ENCODE measurements around the gene OTOP2.

The OTOP2 gene

GRCh38 chr17:74922694-74923537 is 1.2 kb upstream of the OTOP2 start, which contains the start of gene USH1G:
Gene USH1G (minus strand): TSS chr17:74923255. CDS start chr17:74923073, 182 bp downstream.
- no peaks in the 10 kb centered on the region for H3K9me3 ChIP-seq (ENCODE audit: control insufficient read depth, insufficient read depth, low read depth, low read length)
- H3K27ac ChIP-seq (ENCODE audit: extremely low read depth, low read depth, low read length): no peak within 1 kb of the TSS
- peak within 1 kb of the TSS; percentile 37 for H3K4me3 ChIP-seq (ENCODE audit: low read depth, low read length)
- CTCF ChIA-PET: interaction anchor here (0.5 to 6.3 kb wide), 16 partner anchors 9 to 278 kb away, joined by 3 to 69 read pairs (median 3); no protein-coding TSS in a partner anchor
- peaks cover 0 to 5% of the 10 kb centered on the region in 2 experiments; a peak in 1 of 3 replicates for H3K36me3 ChIP-seq (ENCODE audit: control insufficient read depth in 2 of 2, insufficient read depth in 1 of 2, low read length in 2 of 2)
- POLR2A ChIA-PET: interaction anchor here (0.5 to 2.5 kb wide), 3 partner anchors 35 to 147 kb away, joined by 4 to 8 read pairs (median 5); partner anchors contain the start of genes FDXR and NAT9
- H3K4me1 ChIP-seq (ENCODE audit: control insufficient read depth, insufficient read depth, low read length): no peaks in the 10 kb centered on the region
- TF ChIP-seq GLIS2 (tag by site-specific recombination; IDR thresholded peaks at IDR 0.05) (peak; percentile 75), KLF9 (tag by site-specific recombination; IDR thresholded peaks at IDR 0.05; ENCODE audit: low read depth) (peak; percentile 40; the same call in 1 of the 2 replicates), ZNF785 (tag by site-specific recombination; IDR thresholded peaks at IDR 0.05) (no peak), ZNF391 (tag by site-specific recombination; IDR thresholded peaks at IDR 0.05; ENCODE audit: borderline replicate concordance, low read depth) (no peak), ZNF350 (tag by site-specific recombination; IDR thresholded peaks at IDR 0.05) (no peak), ZNF221 (tag by site-specific recombination; IDR thresholded peaks at IDR 0.05; ENCODE audit: borderline replicate concordance) (no peak), SP2 (tag by site-specific recombination; IDR thresholded peaks at IDR 0.05) (0 out of 2 replicates have a peak, but pooled peaks have one; percentile 15), HIC1 (tag by site-specific recombination; IDR thresholded peaks at IDR 0.05) (peak; percentile 43; the same call in 1 of the 2 replicates), SCRT2 (tag by site-specific recombination; IDR thresholded peaks at IDR 0.05) (peak; percentile 81), ZNF561 (tag by site-specific recombination; IDR thresholded peaks at IDR 0.05; ENCODE audit: borderline replicate concordance) (0 out of 2 replicates have a peak, but pooled peaks have one; percentile 17), SP3 (tag by site-specific recombination; IDR thresholded peaks at IDR 0.05) (peak; percentile 61), PRDM10 (tag by site-specific recombination; IDR thresholded peaks at IDR 0.05) (peak; percentile 91), ZBTB44 (tag by site-specific recombination; IDR thresholded peaks at IDR 0.05) (peak; percentile 34; the same call in 1 of the 2 replicates), ZBTB7A (tag by site-specific recombination; IDR thresholded peaks at IDR 0.05; ENCODE audit: low read depth) (no peak), ZNF16 (tag by site-specific recombination; IDR thresholded peaks at IDR 0.05; ENCODE audit: low read depth) (no peak), BCL11A (tag by site-specific recombination; IDR thresholded peaks at IDR 0.05; ENCODE audit: low read depth) (no peak), BCL11B (tag by site-specific recombination; IDR thresholded peaks at IDR 0.05; ENCODE audit: low read depth) (0 out of 2 replicates have a peak, but pooled peaks have one; percentile 21), KLF1 (tag by site-specific recombination; IDR thresholded peaks at IDR 0.05) (peak; percentile 40; the same call in 1 of the 2 replicates), ZNF335 (tag by site-specific recombination; conservative IDR thresholded peaks at IDR 0.05) (peak; percentile 94), KLF8 (tag by site-specific recombination; IDR thresholded peaks at IDR 0.05) (peak; percentile 52; the same call in 1 of the 2 replicates), ZNF558 (tag by site-specific recombination; IDR thresholded peaks at IDR 0.05) (no peak), ZNF843 (tag by site-specific recombination; IDR thresholded peaks at IDR 0.05) (no peak), KLF16 (tag by site-specific recombination; IDR thresholded peaks at IDR 0.05) (peak; percentile 68; the same call in 1 of the 2 replicates), ZBTB11 (tag by site-specific recombination; conservative IDR thresholded peaks at IDR 0.05; ENCODE audit: low read depth) (0 out of 2 replicates have a peak, but pooled peaks have one; percentile 10), KLF7 (tag by site-specific recombination; IDR thresholded peaks at IDR 0.05; ENCODE audit: borderline replicate concordance) (0 out of 2 replicates have a peak, but pooled peaks have one; percentile 27), ZSCAN30 (tag by site-specific recombination; IDR thresholded peaks at IDR 0.05) (peak; percentile 93)

Data from HEK293 (cell line).